Measurements from ENCODE around the gene SYNM.

- TF ChIP-seq YY1 (IDR thresholded peaks at IDR 0.05; ENCODE audit: insufficient read depth, insufficient read length) (no peak), ZNF274 (IDR thresholded peaks at IDR 0.05; ENCODE audit: low read depth, low read length) (no peak)
Observed at GRCh38 chr15:99117563-99118257, 12.8 kb downstream of the SYNM start.

Measured in NT2/D1 (cell line).